GM19240 (cell line): ENCODE data around the gene COG4.

Experiments
- DNase-seq: peaks from one replicate; pipeline ENCODE4 v3.0.0; 2011; ENCODE audit warnings: low spot score; ENCODE audit not compliant: insufficient read length

COG4 gene

DNA sequence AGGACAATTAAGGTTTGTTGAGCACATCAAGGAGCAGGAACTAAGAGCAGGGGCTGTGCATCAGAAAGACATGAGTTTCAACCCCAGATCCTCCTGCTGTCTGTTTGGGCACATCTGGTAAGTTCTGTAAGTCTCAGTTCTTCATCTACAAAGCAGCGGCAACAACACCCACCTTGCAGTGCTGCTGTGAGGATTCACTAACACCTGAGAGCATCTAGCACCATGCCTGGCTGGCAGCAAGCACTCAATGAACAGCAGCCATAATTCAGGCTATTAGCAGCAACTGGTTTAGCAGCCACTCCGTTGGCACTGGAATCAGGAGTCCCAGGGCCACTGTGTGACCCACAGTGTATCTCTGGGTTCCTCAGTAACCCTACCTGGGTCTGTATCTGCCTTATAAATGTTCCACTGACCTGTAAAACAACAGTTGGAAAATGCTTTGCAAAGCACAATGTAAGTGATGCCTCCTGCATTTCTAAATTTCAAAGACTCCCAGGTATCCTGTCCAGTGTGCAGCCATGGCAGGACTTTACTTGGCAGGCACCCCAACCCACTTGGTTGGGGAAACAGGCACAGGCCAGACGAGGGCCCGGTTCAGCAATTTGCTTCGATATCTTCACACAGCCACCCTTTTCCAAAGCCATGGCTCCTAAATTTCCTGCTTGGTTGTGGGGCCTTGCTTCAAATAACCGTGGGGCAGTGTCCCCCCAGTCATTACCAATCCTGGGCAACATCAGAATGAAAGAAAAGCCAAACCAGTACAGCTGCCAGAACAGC is 88.7 kb downstream of the COG4 start:
- no peak for DNase-seq

DNA sequence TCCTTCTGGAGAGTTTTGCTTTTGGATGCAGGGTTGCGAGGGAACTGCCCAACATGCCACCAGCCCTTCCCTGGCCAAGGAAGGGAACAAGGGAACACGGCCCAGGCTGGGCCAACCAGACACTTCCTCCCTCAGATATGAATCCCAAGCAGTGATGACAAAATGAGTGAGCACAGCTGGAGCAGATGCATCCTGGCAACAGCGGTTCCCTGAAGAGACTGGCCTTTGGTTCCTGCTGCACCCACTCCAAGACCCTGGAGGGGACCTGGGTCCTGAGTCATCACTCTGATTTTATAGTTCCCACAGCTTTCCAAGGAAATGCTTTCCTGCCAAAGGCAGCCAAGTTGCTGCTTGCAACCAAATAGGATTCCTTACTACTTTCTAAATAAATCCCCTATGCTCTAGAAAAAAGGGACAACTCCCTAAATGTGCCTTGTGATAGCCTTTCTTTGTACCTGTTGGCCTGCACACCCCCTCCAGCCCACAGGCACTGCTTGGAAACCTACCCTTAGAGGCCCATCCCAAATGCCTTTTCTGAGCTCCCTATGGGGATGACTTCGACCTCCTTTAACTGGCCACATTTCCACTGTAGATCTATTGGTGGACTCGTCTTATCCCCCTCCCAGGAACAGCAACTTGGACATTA is 89.8 kb downstream of the COG4 start:
- DNase-seq: no peak

DNA sequence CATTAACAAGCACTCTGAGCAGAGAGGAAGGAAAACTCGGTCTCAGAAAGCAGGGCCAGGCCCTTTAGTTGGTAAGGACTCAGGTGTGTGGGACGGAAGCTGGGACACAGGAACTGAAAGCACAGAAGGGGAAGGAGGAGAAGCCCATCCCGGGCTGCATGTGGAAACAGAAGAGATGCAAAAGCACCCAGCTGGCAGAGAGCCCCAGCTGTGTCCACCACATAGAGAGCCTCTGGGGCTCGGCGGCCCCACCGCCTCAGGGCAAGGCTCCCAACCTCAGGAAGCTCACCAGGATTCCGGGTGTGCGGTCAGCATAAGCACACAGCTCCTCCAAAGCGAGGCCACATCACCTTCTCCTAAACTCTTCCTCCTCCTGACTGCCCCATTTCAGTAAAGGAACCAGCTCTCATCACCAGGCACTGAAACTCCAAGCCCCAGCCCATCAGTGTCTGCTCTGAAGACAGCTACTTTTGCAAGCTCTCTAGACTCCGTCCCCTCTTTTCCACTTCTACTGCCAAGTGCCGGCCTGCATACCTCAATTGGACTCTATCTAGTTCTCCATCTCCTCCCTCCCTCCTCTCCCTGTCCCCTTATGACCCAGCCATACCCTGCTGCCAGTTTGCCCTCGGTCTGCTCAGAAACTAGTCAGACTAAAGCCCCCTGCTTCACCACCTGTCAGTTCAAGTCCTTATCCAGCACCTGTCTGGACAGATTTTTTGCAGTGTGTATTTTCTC is 90.5 kb downstream of the COG4 start:
- no peak for DNase-seq

- no peak for DNase-seq
Measured at GRCh38 chr16:70432356-70432722, 91.0 kb downstream of the COG4 start.

- no peak for DNase-seq
Measured at GRCh38 chr16:70430667-70431536, 92.5 kb downstream of the COG4 start.
